Cardiac fibroblast (primary cell): ENCODE measurements around the gene BRK1.
"Not testable (repeated sequence)": the region's sequence is repeated elsewhere in the genome, so short reads cannot be mapped to it uniquely, and the experiment has no call there.

Experiments
- DNase-seq, 2 donors: peaks; one replicate each; pipeline versions ENCODE4 v3.0.0 to v3.0.0-alpha.2; 2010; ENCODE audit warnings: low read depth in 2 of 2
- H3K4me3 ChIP-seq, 2 donors: replicated peaks in 1 of 2; 1 replicate in 1 of 2; 2 replicates in 1 of 2; pipeline ENCODE4 v1.5.1; 2011; ENCODE audit warnings: low read depth in 2 of 2, low read length in 2 of 2, mild to moderate bottlenecking in 2 of 2, moderate library complexity in 1 of 2
- CTCF ChIP-seq: IDR thresholded peaks from one replicate; pipeline ENCODE4 v1.5.1; 2011; ENCODE audit warnings: low read depth, mild to moderate bottlenecking, low read length, inconsistent platforms

The BRK1 gene

GRCh38 chr3:10170915-10171478, 55.5 kb downstream of the BRK1 start:
- no peak for DNase-seq
- H3K4me3 ChIP-seq, result no peak overlapping the region

DNA sequence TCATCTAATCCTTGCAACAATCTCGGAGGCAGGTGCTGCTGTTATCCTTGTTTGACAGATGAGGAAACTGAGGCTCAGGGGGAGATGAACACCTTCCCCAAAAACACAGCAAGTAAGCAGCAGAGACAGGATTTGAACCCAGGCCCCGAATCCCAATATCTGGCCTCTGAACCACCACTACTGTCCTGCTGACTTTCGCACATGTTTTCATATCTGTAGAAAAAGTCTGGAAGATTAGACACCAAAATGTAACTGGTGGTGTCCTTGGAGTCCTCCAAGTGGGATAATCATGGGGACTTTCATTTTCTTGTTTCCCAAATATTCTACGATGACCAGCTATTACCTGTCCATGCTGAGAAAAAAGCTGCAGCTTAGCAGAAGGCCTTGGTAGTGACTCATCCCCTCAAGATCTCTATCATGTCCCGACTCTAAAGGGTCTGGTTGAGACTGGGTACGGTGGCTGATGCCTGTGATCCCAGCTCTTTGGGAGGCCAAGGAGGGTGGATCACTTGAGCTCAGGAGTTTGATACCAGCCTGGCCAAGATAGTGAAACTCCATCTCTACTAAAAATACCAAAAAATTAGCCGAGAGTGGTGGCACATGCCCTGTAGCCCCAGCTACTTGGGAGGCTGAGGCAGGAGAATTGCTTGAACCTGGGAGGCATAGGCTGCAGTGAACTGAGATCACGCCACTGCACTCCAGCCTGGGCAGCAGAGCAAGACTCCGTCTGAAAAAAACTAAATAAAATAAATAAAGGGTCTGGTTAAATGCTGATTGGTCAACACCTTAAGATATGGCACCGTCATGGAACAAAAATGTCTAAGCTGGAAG, 57.8 kb downstream of the BRK1 start:
- no peak for TF ChIP-seq CTCF
- no peak overlapping the region for H3K4me3 ChIP-seq
- DNase-seq, result peak in 1 of 2 donors; percentile 62

More at GRCh38 chr3:10170915-10171478, 55.5 kb downstream of the BRK1 start:
- TF ChIP-seq CTCF, result no peak

GRCh38 chr3:10173926-10174435, 58.5 kb downstream of the BRK1 start:
- no peak for TF ChIP-seq CTCF
- peak; percentile 94 to 99 for DNase-seq
- no peak overlapping the region for H3K4me3 ChIP-seq

GRCh38 chr3:10175334-10175733, 59.9 kb downstream of the BRK1 start:
- not testable (repeated sequence) for H3K4me3 ChIP-seq, DNase-seq

GRCh38 chr3:10176150-10176549, 60.7 kb downstream of the BRK1 start:
- not testable (repeated sequence) for H3K4me3 ChIP-seq

More at GRCh38 chr3:10176150-10176549, 60.7 kb downstream of the BRK1 start:
- not testable (repeated sequence) for DNase-seq
